ENCODE results near the gene CNOT6L. TPM values are rescaled to one million over a fixed set of nuclear protein-coding genes. Genes with fewer than 3 reads are reported as not detected.

Gene CNOT6L
- total and polyA plus RNA-seq, 4 donors: 4.4 to 17.7 (median 10.5) TPM

GRCh38 chr4:77827343-77827742 lies 8.2 kb upstream of the CNOT6L start:
- Histone ChIP-seq H3K27ac (ENCODE audit: low read depth in 1 of 2, low read length in 2 of 2) (no peak overlapping the region), H3K4me1 (ENCODE audit: control insufficient read depth in 4 of 4, insufficient read depth in 4 of 4, low read length in 3 of 4) (no peaks in the 10 kb centered on the region), H3K27me3 (ENCODE audit: control insufficient read depth in 4 of 4, insufficient read depth in 4 of 4, low read length in 3 of 4) (no peaks in the 10 kb centered on the region), H3K4me3 (ENCODE audit: low read depth in 1 of 3, low read length in 3 of 3) (no peak overlapping the region), H3K9ac (ENCODE audit: low read depth in 1 of 2, low read length in 2 of 2) (no peak overlapping the region), H3K9me3 (ENCODE audit: control insufficient read depth in 4 of 4, low read length in 3 of 4) (no peaks in the 10 kb centered on the region), H3K36me3 (ENCODE audit: control insufficient read depth in 4 of 4, insufficient read depth in 3 of 4, low read depth in 1 of 4, low read length in 3 of 4) (no peaks in the 10 kb centered on the region)
- DNase-seq (ENCODE audit: low spot score): no peak
- TF ChIP-seq CTCF (IDR thresholded peaks at IDR 0.05; ENCODE audit: low read depth, low read length, missing input control) (no peak), MAX (IDR thresholded peaks at IDR 0.05) (no peak), ZBTB33 (IDR thresholded peaks at IDR 0.05) (no peak), NR2F2 (IDR thresholded peaks at IDR 0.05) (no peak), FOXA1 (IDR thresholded peaks at IDR 0.05) (no peak), REST (IDR thresholded peaks at IDR 0.05) (no peak)

- DNase-seq (ENCODE audit: low spot score): no peak
- H3K27me3 ChIP-seq (ENCODE audit: control insufficient read depth in 4 of 4, insufficient read depth in 4 of 4, low read length in 3 of 4): no peaks in the 10 kb centered on the region
- peaks cover 0 to 2% (median under 1%) of the 10 kb centered on the region in 4 donors for H3K4me1 ChIP-seq (ENCODE audit: control insufficient read depth in 4 of 4, insufficient read depth in 4 of 4, low read length in 3 of 4)
- H3K27ac ChIP-seq (ENCODE audit: low read depth in 1 of 2, low read length in 2 of 2): no peak overlapping the region
- no peaks in the 10 kb centered on the region for H3K36me3 ChIP-seq (ENCODE audit: control insufficient read depth in 4 of 4, insufficient read depth in 3 of 4, low read depth in 1 of 4, low read length in 3 of 4)
- WGBS: 81% methylated on average over 6 of the region's 6 CpGs
- no peak overlapping the region for H3K9ac ChIP-seq (ENCODE audit: low read depth in 1 of 2, low read length in 2 of 2)
- H3K9me3 ChIP-seq (ENCODE audit: control insufficient read depth in 4 of 4, low read length in 3 of 4): no peaks in the 10 kb centered on the region
- H3K4me3 ChIP-seq (ENCODE audit: low read depth in 1 of 3, low read length in 3 of 3): no peak overlapping the region
- TF ChIP-seq CTCF (IDR thresholded peaks at IDR 0.05; ENCODE audit: low read depth, low read length, missing input control) (no peak), HNF4A (conservative IDR thresholded peaks at IDR 0.05) (no peak), FOXA1 (IDR thresholded peaks at IDR 0.05) (no peak), HNF4G (IDR thresholded peaks at IDR 0.05) (no peak), NR2F2 (IDR thresholded peaks at IDR 0.05) (no peak), GABPA (IDR thresholded peaks at IDR 0.05 in 1 of 2, conservative IDR thresholded peaks at IDR 0.05 in 1 of 2) (no peak), FOXA2 (IDR thresholded peaks at IDR 0.05) (no peak), MAX (IDR thresholded peaks at IDR 0.05) (no peak), REST (IDR thresholded peaks at IDR 0.05) (no peak), ZBTB33 (IDR thresholded peaks at IDR 0.05) (no peak), EGR1 (IDR thresholded peaks at IDR 0.05; ENCODE audit: low read depth in 2 of 2) (no peak), JUND (IDR thresholded peaks at IDR 0.05) (no peak), TAF1 (conservative IDR thresholded peaks at IDR 0.05) (no peak), RXRA (IDR thresholded peaks at IDR 0.05) (no peak)
Measured at GRCh38 chr4:77826275-77826674, 7.1 kb upstream of the CNOT6L start.

Data from liver (tissue), 9 donors.